ENCODE data around the gene KLK2. TPM values are rescaled to one million over a fixed set of nuclear protein-coding genes. Genes with fewer than 3 reads are reported as not detected.

KLK2 gene
- total and polyA plus RNA-seq, 7 donors: not detected

DNA sequence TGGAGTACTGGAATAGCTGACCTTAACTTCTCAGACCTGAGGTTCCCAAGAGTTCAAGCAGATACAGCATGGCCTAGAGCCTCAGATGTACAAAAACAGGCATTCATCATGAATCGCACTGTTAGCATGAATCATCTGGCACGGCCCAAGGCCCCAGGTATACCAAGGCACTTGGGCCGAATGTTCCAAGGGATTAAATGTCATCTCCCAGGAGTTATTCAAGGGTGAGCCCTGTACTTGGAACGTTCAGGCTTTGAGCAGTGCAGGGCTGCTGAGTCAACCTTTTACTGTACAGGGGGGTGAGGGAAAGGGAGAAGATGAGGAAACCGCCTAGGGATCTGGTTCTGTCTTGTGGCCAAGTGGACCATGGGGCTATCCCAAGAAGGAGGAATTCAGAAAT lies 12.2 kb upstream of the KLK2 start:
- ATAC-seq: no peak

DNA sequence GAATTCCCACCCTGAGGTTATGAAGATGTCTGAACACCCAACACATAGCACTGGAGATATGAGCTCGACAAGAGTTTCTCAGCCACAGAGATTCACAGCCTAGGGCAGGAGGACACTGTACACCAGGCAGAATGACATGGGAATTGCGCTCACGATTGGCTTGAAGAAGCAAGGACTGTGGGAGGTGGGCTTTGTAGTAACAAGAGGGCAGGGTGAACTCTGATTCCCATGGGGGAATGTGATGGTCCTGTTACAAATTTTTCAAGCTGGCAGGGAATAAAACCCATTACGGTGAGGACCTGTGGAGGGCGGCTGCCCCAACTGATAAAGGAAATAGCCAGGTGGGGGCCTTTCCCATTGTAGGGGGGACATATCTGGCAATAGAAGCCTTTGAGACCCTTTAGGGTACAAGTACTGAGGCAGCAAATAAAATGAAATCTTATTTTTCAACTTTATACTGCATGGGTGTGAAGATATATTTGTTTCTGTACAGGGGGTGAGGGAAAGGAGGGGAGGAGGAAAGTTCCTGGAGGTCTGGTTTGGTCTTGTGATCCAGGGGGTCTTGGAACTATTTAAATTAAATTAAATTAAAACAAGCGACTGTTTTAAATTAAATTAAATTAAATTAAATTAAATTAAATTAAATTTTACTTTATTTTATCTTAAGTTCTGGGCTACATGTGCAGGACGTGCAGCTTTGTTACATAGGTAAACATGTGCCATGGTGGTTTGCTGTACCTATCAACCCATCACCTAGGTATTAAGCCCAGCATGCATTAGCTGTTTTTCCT lies 11.5 kb upstream of the KLK2 start:
- TF ChIP-seq, protein P1, sequence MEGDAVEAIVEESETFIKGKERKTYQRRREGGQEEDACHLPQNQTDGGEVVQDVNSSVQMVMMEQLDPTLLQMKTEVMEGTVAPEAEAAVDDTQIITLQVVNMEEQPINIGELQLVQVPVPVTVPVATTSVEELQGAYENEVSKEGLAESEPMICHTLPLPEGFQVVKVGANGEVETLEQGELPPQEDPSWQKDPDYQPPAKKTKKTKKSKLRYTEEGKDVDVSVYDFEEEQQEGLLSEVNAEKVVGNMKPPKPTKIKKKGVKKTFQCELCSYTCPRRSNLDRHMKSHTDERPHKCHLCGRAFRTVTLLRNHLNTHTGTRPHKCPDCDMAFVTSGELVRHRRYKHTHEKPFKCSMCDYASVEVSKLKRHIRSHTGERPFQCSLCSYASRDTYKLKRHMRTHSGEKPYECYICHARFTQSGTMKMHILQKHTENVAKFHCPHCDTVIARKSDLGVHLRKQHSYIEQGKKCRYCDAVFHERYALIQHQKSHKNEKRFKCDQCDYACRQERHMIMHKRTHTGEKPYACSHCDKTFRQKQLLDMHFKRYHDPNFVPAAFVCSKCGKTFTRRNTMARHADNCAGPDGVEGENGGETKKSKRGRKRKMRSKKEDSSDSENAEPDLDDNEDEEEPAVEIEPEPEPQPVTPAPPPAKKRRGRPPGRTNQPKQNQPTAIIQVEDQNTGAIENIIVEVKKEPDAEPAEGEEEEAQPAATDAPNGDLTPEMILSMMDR (IDR thresholded peaks at IDR 0.05): no peak
- no peak for DNase-seq
- ATAC-seq: no peak
- H3K4me3 ChIP-seq: no peak overlapping the region
- no peak overlapping the region for H3K27ac ChIP-seq
- H3K4me1 ChIP-seq: no peaks in the 10 kb centered on the region
- H3K36me3 ChIP-seq (ENCODE audit: insufficient read depth in 1 of 2, low read depth in 1 of 2): no peaks in the 10 kb centered on the region
- 63 to 78% (median 67%) methylated on average over 7 of the region's 7 CpGs for WGBS, 3 donors
- intact Hi-C loops (cut with DNase I): no loop called here
- H3K27me3 ChIP-seq (ENCODE audit: insufficient read depth in 3 of 3, low read length in 2 of 3): peaks cover 0 to 14% (median 11%) of the 10 kb centered on the region in 3 donors
- H3K9me3 ChIP-seq: no peaks in the 10 kb centered on the region

More for the DNA sequence above, 12.2 kb upstream of the KLK2 start:
- TF ChIP-seq, protein P1 (IDR thresholded peaks at IDR 0.05): no peak
- 57 to 76% (median 64%) methylated on average over 5 of the region's 5 CpGs for WGBS, 3 donors
- H3K4me1 ChIP-seq: no peaks in the 10 kb centered on the region
- H3K4me3 ChIP-seq: no peak overlapping the region
- no peaks in the 10 kb centered on the region for H3K36me3 ChIP-seq (ENCODE audit: insufficient read depth in 1 of 2, low read depth in 1 of 2)
- no peaks in the 10 kb centered on the region for H3K9me3 ChIP-seq
- H3K27ac ChIP-seq: no peak overlapping the region
- intact Hi-C loops (cut with DNase I): no loop called here
- no peak for DNase-seq
- peaks cover 0 to 13% (median 9%) of the 10 kb centered on the region in 3 donors for H3K27me3 ChIP-seq (ENCODE audit: insufficient read depth in 3 of 3, low read length in 2 of 3)

DNA sequence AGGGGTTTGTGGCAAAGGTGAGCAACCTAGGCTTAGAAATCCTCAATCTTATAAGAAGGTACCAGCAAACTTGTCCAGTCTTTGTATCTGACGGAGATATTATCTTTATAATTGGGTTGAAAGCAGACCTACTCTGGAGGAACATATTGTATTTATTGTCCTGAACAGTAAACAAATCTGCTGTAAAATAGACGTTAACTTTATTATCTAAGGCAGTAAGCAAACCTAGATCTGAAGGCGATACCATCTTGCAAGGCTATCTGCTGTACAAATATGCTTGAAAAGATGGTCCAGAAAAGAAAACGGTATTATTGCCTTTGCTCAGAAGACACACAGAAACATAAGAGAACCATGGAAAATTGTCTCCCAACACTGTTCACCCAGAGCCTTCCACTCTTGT lies 3.8 kb upstream of the KLK2 start:
- intact Hi-C loops (cut with DNase I): no loop called here
- Histone ChIP-seq H3K4me1 (no peaks in the 10 kb centered on the region), H3K36me3 (ENCODE audit: insufficient read depth in 1 of 2, low read depth in 1 of 2) (no peaks in the 10 kb centered on the region), H3K9me3 (no peaks in the 10 kb centered on the region), H3K27me3 (ENCODE audit: insufficient read depth in 3 of 3, low read length in 2 of 3) (peaks cover 3 to 10% (median 6%) of the 10 kb centered on the region in 3 donors), H3K27ac (no peak overlapping the region), H3K4me3 (no peak overlapping the region)
- 76 to 88% (median 77%) methylated on average over 4 of the region's 4 CpGs for WGBS, 3 donors
- TF ChIP-seq, protein P1 (IDR thresholded peaks at IDR 0.05): no peak
- no peak for ATAC-seq
- DNase-seq: no peak

DNA sequence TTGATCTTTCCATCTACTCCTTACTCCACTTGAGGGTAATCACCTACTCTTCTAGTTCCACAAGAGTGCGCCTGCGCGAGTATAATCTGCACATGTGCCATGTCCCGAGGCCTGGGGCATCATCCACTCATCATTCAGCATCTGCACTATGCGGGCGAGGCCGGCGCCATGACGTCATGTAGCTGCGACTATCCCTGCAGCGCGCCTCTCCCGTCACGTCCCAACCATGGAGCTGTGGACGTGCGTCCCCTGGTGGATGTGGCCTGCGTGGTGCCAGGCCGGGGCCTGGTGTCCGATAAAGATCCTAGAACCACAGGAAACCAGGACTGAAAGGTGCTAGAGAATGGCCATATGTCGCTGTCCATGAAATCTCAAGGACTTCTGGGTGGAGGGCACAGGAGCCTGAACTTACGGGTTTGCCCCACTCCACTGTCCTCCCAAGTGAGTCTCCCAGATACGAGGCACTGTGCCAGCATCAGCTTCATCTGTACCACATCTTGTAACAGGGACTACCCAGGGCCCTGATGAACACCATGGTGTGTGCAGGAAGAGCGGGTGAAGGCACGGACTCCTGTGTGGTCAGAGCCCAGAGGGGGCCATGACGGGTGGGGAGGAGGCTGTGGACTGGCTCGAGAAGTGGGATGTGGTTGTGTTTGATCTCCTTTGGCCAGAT lies 2.7 kb upstream of the KLK2 start:
- Histone ChIP-seq H3K4me1 (no peaks in the 10 kb centered on the region), H3K4me3 (no peak overlapping the region), H3K36me3 (ENCODE audit: insufficient read depth in 1 of 2, low read depth in 1 of 2) (no peaks in the 10 kb centered on the region), H3K27me3 (ENCODE audit: insufficient read depth in 3 of 3, low read length in 2 of 3) (peaks cover 4 to 18% (median 6%) of the 10 kb centered on the region in 3 donors), H3K27ac (no peak overlapping the region), H3K9me3 (no peaks in the 10 kb centered on the region)
- ATAC-seq (no peak), DNase-seq (no peak)
- TF ChIP-seq, protein P1 (IDR thresholded peaks at IDR 0.05): no peak
- WGBS, 3 donors: 56 to 69% (median 66%) methylated on average over 25 to 26 of the region's 26 CpGs
- intact Hi-C loops (cut with DNase I): no loop called here
